Kidney glomerular epithelial cell (primary cell): ENCODE data around the gene CLDN1.
"Not testable (repeated sequence)": the region's sequence is repeated elsewhere in the genome, so short reads cannot be mapped to it uniquely, and the experiment has no call there.

ENCODE experiments used
- DNase-seq: peaks from one replicate; lab custom pipeline; 2025; lab: John Stamatoyannopoulos, UW

Gene CLDN1

DNA sequence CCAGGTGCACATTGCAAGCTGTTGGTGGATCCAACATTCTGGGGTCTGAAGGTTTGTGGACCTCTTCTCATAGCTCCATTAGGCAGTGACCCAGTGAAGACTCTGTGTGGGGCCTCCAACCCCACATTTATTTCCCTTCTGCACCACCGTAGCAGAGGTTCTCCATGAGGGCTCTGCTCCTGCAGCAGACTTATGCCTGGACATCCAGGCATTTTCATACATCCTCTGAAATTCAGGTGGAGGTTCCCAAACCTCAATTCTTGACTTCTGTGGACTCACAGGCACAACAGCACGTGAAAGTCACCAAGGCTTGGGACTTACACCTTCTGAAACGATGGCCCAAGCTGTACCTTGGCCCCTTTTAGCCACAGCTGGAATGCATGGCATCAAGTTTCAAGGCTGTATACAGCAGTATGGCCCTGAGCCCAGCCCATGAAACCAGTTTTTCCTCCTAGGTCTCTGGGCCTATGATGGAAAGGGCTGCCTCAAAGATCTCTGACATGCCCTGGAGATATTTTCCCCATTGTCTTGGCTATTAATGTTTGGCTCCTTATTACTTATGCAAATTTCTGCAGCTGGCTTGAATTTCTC lies 30.2 kb downstream of the CLDN1 start:
- DNase-seq, result no peak

DNA sequence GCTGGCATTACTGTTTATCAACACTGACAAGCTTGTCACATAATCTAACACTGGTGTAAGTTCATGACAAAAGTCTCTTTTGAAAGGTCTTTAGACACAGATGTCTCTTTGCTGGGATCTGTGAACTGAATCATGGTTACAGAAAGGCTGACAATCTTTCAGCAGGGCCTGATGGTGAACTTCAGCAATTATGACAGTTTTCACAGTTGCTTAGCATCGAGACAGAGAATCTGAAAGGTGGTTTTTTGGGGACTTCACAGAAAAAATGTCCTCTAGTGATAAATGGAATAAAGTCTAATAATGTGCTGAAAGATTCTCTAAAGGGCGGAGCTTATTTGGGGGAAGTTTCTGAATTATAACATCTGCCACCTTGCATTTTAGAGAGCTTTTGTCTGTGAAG lies 32.3 kb downstream of the CLDN1 start:
- no peak for DNase-seq

- DNase-seq, result no peak
Measured at GRCh38 chr3:190288836-190289235, 33.4 kb downstream of the CLDN1 start.

- no peak for DNase-seq
Measured at GRCh38 chr3:190286014-190286413, 36.2 kb downstream of the CLDN1 start.

DNA sequence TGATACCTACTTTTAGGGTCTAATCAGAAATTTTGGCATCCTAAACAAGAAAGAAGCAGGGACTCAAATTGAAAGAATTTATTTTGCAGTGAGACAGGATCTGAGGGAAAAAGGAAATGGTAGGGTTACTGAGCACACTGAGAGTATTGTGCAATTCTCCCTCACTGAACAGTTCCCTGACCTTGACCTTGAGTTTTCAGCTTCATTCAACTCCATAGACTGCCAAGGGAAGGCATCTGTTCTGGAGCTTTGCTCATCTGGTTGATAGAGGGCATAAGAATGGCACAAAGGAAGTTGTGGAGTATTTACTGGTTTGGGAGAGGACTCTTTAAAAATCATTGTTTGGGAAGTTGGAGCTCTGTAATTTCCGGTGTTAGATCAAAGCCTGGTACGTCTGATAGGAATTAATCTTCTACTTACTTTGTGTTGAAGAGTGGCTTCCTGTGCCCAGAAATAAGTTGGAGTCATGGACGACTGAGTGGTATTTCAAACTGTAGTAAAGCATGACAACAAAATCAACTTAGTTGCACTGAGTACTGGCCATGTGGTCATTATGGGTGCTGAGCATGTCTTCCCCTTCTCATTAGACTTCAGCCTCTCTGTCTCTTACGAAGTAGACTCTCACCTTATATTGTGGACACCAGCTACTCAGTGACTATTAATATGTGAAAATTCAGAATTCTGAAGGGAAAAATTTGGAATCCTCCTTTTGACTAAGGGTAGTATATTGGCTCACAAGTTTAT lies 40.8 kb downstream of the CLDN1 start:
- DNase-seq, result peak; percentile 20

GRCh38 chr3:190279690-190280089 lies 42.6 kb downstream of the CLDN1 start:
- DNase-seq, result no peak

GRCh38 chr3:190272747-190273146 lies 49.5 kb downstream of the CLDN1 start:
- no peak for DNase-seq

- no peak for DNase-seq
Measured at GRCh38 chr3:190269101-190269500, 53.1 kb downstream of the CLDN1 start.

- DNase-seq, result not testable (repeated sequence)
Measured at GRCh38 chr3:190267464-190267863, 54.8 kb downstream of the CLDN1 start.

GRCh38 chr3:190266913-190267290 lies 55.3 kb downstream of the CLDN1 start:
- no peak for DNase-seq

DNA sequence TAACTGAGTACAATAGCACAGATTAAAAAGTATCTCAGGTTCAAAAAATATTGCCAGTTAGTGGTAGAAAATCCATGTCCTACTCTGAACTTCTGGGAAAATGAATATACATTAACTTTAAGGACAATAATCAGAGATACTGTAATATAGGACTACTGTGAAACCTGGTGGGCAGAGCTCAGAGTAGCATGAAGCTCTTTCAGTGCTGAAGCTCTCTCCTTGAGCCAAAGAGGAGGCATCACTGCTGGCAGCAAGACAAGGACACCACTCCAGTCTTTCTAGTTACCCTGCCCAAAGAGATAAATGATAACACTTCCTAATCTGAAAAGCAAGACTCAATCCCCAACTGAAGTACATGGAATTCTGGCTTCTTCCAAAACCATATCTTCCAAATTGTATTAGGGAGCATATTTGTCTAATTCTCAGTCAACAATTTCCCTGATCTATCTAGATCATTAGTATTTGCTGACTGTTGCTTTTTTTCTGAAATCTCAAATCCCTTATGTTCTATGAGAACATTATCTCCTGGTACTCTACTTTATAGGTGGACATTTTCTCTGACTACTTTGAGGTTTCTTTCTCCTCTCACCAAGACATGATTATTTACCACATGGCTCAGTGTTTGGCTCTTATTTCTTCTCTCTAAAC lies 55.9 kb downstream of the CLDN1 start:
- DNase-seq, result no peak

DNA sequence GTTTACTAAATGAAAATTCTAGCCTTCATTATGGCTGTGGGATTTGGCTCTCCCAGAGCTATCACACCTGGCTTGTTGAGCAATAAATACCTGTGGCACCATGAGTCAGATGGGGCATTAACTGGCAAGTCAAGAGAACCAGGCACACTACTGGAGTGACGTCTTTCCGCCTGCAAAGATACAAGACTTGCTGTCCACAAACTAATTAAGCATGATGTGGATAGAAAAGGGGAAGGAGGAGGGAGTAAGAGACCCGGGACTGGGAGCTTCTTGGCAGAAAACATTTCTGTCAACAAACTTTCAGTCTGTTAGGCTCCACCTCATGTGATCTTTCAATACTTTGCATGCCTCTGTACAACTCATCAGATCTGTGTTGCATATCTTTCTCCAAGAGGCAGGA lies 56.5 kb downstream of the CLDN1 start:
- peak; percentile 45 for DNase-seq

DNA sequence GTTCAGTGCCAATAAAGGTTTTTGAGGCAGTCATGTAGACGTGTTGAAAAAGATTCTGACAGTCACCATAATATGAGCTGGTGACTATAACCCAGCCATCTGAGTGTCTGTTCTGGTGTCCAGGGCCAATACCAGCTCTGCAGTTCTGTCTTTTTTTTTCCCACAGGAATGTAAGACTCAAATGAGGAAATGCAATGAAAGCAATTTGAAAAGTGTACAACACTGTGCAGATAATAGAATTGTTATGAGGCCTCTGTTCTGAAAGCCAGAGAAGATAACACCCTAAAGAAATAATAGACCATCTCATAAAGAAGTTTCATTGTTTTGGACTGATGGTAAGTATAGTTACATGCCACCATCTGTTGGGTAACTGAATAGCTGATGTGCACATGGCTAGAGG lies 57.1 kb downstream of the CLDN1 start:
- DNase-seq, result no peak

- peak; percentile 15 for DNase-seq
Measured at GRCh38 chr3:190261740-190262139, 60.5 kb downstream of the CLDN1 start.

GRCh38 chr3:190261015-190261414 lies 61.2 kb downstream of the CLDN1 start:
- DNase-seq, result no peak

DNA sequence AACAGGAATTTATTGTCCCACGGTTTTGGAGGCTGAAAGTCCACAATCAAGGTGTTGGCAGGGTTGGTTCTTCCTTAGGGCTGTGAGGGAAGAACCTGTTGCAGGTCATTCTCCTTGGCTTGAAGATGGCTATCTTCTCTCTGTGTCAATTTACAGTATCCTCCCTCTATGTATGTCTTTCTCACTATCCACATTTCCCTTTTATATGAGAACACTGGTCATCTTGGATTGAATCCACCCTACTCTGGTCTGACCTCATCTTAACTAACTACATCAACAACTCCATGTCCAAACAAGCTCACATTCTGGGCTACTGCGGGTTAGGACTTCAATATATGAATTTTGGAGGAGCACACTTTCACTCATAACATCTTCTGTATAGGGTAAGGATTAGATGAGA lies 61.9 kb downstream of the CLDN1 start:
- DNase-seq, result no peak

DNA sequence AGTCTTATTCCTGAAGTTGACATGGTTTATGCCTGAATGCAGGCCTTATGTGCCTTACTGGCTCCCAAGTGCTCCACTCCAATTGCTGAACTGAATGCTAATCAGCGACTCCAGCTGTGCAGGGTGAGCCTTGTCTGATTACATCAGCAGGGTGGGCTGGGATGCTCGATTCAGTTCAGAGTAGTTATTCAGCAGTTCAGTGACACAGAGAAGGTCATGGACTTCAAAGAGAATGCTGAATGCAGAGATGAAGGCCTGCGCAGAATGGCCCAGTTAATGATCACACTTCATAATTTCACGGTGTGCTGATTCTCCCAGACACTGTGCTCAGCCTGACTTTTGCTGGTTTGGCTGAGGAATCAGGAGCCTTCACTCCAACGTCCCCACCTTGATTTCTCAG lies 63.6 kb downstream of the CLDN1 start:
- peak; percentile 91 for DNase-seq
